Measurements from ENCODE around the gene NOL4. TPM values are rescaled to one million over a fixed set of nuclear protein-coding genes. Genes with fewer than 3 reads are reported as not detected.

Gene NOL4
- total RNA-seq, 4 donors from 2014 or later: not detected

DNA sequence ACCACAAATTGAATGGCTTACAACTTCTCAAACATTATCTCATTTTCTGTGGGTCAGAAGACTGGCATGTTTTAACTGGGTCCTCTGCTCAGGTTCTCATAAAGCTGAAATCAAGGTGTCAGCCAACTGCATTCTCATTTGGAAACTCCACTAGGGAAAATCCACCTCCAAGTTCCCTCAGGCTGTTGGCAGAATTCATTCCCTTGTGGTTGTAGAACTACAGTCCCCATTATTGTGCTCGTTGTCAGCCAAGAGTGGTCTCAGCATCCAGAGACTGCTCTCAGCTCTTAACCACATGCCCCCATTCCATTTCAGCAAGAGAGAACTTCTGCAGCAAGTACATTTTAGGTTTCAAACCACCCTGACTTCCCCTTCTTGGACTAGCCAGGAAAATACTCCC, 12.2 kb downstream of the NOL4 start:
- no peak for TF ChIP-seq CTCF (IDR thresholded peaks at IDR 0.05; ENCODE audit: low read depth)

DNA sequence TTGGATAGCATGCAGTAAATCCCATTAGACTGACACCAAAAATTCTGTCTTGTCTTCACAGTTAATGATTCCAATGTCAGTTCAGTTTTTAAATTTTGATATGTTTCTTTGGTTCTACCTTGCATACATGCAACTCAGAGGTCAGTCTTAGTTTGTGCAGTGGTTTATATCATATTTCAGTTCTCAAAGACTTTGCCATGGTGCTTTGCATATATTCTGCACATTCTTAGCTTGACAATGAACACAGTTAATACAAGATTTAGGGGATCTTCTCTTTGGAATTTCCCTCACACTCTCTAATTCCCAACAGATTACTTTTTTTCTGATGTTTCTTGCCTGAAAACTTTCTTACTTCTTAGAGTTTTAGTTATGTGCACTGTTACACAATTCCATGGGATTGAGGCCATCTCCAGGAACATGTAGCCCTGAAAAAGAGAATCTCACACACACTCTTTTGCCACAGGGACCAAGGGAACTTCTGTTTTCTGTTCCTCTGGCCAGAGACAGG, 17.3 kb downstream of the NOL4 start:
- TF ChIP-seq CTCF (IDR thresholded peaks at IDR 0.05; ENCODE audit: low read depth): no peak

- TF ChIP-seq CTCF (IDR thresholded peaks at IDR 0.05; ENCODE audit: low read depth): no peak
Observed at GRCh38 chr18:34203866-34204265, 20.8 kb downstream of the NOL4 start.

DNA sequence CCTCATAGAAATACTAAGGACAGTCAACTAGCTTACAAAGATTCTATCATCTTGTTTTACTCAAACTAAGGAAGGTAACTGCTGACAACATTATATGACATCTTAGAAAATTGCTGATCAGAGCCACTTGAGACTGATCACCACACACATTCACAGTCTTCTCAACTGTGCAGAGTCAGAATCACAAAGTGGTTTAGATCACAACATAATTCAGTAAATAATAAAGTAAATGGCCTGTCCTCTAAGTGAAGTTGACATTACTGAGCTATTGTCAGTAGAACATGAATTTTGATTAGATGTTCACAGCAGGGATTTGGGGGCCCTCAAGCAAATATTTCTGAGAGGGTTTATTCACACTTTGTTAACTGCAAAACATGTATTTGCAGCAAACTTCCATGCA, 28.5 kb downstream of the NOL4 start:
- no peak for TF ChIP-seq CTCF (IDR thresholded peaks at IDR 0.05; ENCODE audit: low read depth)

GRCh38 chr18:34194239-34194638, 30.5 kb downstream of the NOL4 start:
- no peak for TF ChIP-seq CTCF (IDR thresholded peaks at IDR 0.05; ENCODE audit: low read depth)

GRCh38 chr18:34189656-34190435, 34.9 kb downstream of the NOL4 start:
- no peak for TF ChIP-seq CTCF (IDR thresholded peaks at IDR 0.05; ENCODE audit: low read depth)
